ENCODE measurements around the gene SLC43A3. TPM values are rescaled to one million over a fixed set of nuclear protein-coding genes. Genes with fewer than 3 reads are reported as not detected.

The SLC43A3 gene
- 0.33 to 0.58 TPM (median 0.43 TPM) in 5 replicates for total RNA-seq (2022; extraction: Qiagen RNA extraction)

GRCh38 chr11:57426929-57427726, at the start of gene SLC43A3:
TSS of gene SLC43A3 (minus strand) at chr11:57427121. CDS start at chr11:57426172, 949 bp downstream.

DNA sequence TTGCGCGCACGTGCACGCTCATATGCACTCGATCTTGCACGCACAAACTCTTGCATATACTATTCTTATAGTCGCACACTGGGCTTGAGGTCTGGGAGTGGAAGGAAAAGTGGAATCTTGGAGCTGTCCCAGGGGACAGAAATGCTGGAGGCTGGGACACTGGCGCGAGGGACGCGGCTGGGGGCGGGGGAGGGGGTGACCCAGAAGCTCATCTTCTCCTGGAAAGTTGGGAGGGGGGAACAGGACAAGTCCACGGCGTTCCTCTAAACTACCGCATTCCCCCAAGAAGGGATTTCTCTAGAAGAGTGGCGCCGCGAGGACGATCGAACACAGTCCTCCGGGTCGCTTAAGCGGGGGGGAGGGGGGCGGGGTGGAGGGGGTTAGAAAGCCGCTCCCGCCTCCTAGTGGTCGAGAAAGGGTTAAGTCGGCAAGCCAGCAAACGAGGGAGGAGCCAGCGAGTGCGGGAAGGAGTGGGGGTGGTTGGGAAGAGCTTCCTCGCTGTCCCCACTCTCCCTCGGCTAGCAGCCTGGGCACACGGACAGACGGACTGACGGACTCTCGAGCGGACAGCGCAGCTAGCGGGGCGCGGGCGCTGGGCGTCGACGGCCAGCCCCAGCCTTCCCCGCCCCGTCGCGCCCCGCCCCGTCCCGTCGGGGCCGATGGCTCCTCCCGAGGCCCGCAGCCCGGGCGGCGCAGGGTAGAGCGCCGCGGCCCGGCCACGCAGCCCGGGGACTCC, 33.3 kb upstream of the SLC43A3 start, which contains the start of gene RTN4RL2:
Gene RTN4RL2 (plus strand): TSS at position 507 of the 736 bp plus-strand sequence. CDS start 338 bp downstream, outside the sequence.

DNA sequence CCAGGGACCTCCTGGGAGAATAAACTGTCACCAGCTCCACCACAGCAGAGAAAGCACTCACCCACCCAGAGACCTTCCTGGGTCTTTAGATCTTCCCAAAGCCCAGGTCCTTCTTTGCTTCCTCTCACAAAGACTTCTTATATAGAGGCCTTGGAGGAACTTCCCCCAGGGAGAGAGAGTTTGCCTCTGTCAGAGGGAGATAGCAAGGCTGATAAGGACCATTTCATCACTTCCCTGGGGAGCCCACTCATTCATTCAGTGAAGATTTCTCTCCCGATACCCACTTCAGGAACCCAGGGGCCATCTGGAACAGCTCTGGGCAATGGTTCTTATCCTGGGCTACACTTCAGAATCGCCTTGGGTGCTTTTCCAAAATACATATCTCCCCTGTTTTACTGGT, 36.4 kb downstream of the SLC43A3 start, which contains the start of gene PRG2:
Gene PRG2 (minus strand): TSS at position 116 of the 400 bp plus-strand sequence. CDS start 706 bp downstream, outside the sequence.

DNA sequence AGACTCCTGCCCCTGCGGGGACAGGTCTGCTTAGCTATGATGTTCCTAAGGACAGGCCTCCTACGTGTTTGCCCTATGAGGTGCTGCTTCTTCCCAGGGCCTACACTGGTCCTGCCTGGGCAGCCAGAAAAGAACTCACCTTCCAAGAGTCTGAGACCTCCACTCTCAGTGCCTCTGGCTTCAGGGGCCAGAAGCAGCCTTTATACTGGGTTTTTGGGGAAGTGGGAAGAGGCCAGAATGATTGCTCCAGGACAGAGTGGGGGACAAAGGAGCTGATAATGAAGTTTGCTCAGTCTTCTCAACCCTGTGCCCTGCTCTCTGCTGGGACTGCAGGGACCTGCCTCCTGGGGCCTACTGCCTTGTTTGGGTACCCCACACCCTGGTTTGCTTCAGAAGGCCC, 45.9 kb downstream of the SLC43A3 start, which contains the start of gene PRG3:
Gene PRG3 (minus strand): TSS at position 176 of the 400 bp plus-strand sequence. CDS start 442 bp downstream, outside the sequence.

Other genes starting within 250 kb of the SLC43A3 start
- not detected in 5 replicates for gene LRRC55, start 245.2 kb downstream of the SLC43A3 start, total RNA-seq (2022; extraction: Qiagen RNA extraction)
- 0.04 TPM in 1 of 5 replicates, not detected in the others for gene APLNR, start 189.9 kb downstream of the SLC43A3 start, total RNA-seq (2022; extraction: Qiagen RNA extraction)
- 62.1 to 110 TPM (median 105 TPM) in 5 replicates for gene TNKS1BP1, start 102.2 kb downstream of the SLC43A3 start, total RNA-seq (2022; extraction: Qiagen RNA extraction)
- gene SSRP1, start 91.2 kb downstream of the SLC43A3 start, total RNA-seq (2022; extraction: Qiagen RNA extraction) = 231 to 260 TPM (median 252 TPM) in 5 replicates
- gene P2RX3, start 88.8 kb downstream of the SLC43A3 start, total RNA-seq (2022; extraction: Qiagen RNA extraction) = 0.05 to 0.23 TPM (median 0.15 TPM) in 5 replicates
- not detected in 5 replicates for gene PRG3, start 46.0 kb downstream of the SLC43A3 start, total RNA-seq (2022; extraction: Qiagen RNA extraction)
- gene PRG2, start 36.5 kb downstream of the SLC43A3 start, total RNA-seq (2022; extraction: Qiagen RNA extraction) = 0.08 TPM in 1 of 5 replicates, not detected in the others
- gene RTN4RL2, start 33.4 kb upstream of the SLC43A3 start, total RNA-seq (2022; extraction: Qiagen RNA extraction) = 41.3 to 86.1 TPM (median 84.7 TPM) in 5 replicates
- gene SLC43A1, start 88.6 kb upstream of the SLC43A3 start, total RNA-seq (2022; extraction: Qiagen RNA extraction) = 1.8 to 3.0 TPM (median 2.6 TPM) in 5 replicates
- 134 to 165 TPM (median 145 TPM) in 5 replicates for gene TIMM10, start 103.6 kb upstream of the SLC43A3 start, total RNA-seq (2022; extraction: Qiagen RNA extraction)
- not detected in 5 replicates for gene SMTNL1, start 110.5 kb upstream of the SLC43A3 start, total RNA-seq (2022; extraction: Qiagen RNA extraction)
- 34.4 to 45.3 TPM (median 43.0 TPM) in 5 replicates for gene UBE2L6, start 140.6 kb upstream of the SLC43A3 start, total RNA-seq (2022; extraction: Qiagen RNA extraction)
- gene SERPING1, start 170.6 kb upstream of the SLC43A3 start, total RNA-seq (2022; extraction: Qiagen RNA extraction) = 0.41 to 1.2 TPM (median 0.95 TPM) in 5 replicates
- gene YPEL4, start 222.8 kb upstream of the SLC43A3 start, total RNA-seq (2022; extraction: Qiagen RNA extraction) = 0.10 to 0.34 TPM (median 0.25 TPM) in 5 replicates
- 25.8 to 27.6 TPM (median 26.6 TPM) in 5 replicates for gene CLP1, start 230.6 kb upstream of the SLC43A3 start, total RNA-seq (2022; extraction: Qiagen RNA extraction)
- 69.4 to 83.9 TPM (median 80.4 TPM) in 5 replicates for gene ZDHHC5, start 241.0 kb upstream of the SLC43A3 start, total RNA-seq (2022; extraction: Qiagen RNA extraction)

All from A549 treated with dexamethasone at 1 μM for 4 hours (cell line).